ENCODE data around the gene KCTD18.

KCTD18 gene

DNA sequence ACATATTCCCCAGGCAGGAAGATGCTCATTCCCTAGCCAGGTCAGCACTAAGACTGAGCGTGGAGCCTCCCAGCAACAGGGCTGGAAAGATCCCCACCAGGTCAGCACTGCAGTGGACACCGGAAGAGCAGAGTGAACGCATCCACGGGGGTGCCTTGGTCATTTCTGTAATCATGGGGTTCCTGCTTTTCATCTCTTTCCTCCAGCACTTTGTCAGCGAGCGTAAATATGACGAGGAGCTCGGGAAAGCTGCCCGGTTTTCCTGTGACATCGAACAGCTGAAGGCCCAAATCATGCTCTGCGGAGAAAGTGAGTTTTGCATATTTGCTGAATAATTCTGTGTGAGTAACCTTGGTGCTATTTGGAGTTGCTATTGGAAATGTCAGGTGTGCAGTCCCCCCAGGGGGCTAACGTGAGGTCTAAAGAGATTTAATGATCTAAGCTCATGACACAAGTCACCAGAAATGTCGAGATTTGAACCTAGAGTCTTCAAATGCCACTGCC lies 40.1 kb downstream of the KCTD18 start:
- peaks cover 0 to 15% of the 10 kb centered on the region in 2 donors for H3K4me1 ChIP-seq (ENCODE audit: control insufficient read depth in 1 of 2, insufficient read depth in 2 of 2, low read length in 2 of 2)
- H3K36me3 ChIP-seq (ENCODE audit: control insufficient read depth in 1 of 2, insufficient read depth in 2 of 2, low read length in 2 of 2) = peaks cover 20 to 40% of the 10 kb centered on the region in 2 donors
- peak overlapping the region; percentile 53 for H3K27ac ChIP-seq (ENCODE audit: low read length)
- no peaks in the 10 kb centered on the region for H3K9me3 ChIP-seq (ENCODE audit: control insufficient read depth in 1 of 2, low read length in 2 of 2)
- no peaks in the 10 kb centered on the region for H3K27me3 ChIP-seq (ENCODE audit: low read depth, low read length)
- H3K4me3 ChIP-seq (ENCODE audit: low read depth in 1 of 2, low read length in 2 of 2) = no peak overlapping the region

DNA sequence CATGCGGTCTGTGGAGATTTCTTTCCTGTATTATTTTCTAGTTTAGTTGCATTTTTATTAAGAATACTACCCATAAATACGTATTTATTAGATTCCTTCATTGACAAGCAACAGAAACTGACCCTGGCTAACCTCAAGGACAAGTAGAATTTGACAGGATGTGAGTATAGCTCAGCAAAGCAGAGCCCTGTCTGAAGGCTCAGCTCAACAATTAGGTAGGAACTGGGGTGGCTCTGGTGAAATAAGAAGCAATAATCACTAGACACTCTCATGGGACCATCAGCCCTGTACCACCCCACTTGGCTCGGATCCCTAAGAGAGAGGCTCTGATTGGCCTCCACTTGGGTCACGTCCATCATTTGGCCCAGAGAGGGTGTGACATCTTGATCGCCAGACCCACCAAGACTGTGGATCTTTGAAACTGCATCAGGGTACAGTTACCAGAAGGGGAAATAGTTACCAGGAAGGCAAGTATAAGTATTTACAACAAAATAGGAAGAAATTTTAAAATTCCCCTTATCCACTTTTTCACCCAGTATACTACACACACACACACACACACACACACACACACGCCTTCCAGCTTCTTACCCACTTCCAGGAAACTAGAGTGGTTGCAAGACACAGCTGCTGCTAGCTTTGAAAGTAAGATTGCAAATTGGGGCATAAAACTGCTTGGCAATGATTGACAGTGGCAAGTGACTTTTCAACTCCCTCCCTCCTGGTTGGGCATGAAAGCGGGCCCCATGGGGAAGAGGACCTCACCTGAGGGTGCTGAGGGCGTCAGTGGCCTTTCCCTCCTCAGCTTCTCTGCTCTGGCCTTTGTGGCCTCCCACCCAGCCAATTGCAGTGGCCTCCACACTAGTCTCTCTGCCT lies 41.8 kb downstream of the KCTD18 start:
- peaks cover 16 to 36% of the 10 kb centered on the region in 2 donors for H3K36me3 ChIP-seq (ENCODE audit: control insufficient read depth in 1 of 2, insufficient read depth in 2 of 2, low read length in 2 of 2)
- peaks cover 0 to 15% of the 10 kb centered on the region in 2 donors for H3K4me1 ChIP-seq (ENCODE audit: control insufficient read depth in 1 of 2, insufficient read depth in 2 of 2, low read length in 2 of 2)
- H3K27ac ChIP-seq (ENCODE audit: low read length) = peak overlapping the region; percentile 37
- H3K4me3 ChIP-seq (ENCODE audit: low read depth in 1 of 2, low read length in 2 of 2) = no peak overlapping the region
- no peaks in the 10 kb centered on the region for H3K27me3 ChIP-seq (ENCODE audit: low read depth, low read length)
- no peaks in the 10 kb centered on the region for H3K9me3 ChIP-seq (ENCODE audit: control insufficient read depth in 1 of 2, low read length in 2 of 2)

DNA sequence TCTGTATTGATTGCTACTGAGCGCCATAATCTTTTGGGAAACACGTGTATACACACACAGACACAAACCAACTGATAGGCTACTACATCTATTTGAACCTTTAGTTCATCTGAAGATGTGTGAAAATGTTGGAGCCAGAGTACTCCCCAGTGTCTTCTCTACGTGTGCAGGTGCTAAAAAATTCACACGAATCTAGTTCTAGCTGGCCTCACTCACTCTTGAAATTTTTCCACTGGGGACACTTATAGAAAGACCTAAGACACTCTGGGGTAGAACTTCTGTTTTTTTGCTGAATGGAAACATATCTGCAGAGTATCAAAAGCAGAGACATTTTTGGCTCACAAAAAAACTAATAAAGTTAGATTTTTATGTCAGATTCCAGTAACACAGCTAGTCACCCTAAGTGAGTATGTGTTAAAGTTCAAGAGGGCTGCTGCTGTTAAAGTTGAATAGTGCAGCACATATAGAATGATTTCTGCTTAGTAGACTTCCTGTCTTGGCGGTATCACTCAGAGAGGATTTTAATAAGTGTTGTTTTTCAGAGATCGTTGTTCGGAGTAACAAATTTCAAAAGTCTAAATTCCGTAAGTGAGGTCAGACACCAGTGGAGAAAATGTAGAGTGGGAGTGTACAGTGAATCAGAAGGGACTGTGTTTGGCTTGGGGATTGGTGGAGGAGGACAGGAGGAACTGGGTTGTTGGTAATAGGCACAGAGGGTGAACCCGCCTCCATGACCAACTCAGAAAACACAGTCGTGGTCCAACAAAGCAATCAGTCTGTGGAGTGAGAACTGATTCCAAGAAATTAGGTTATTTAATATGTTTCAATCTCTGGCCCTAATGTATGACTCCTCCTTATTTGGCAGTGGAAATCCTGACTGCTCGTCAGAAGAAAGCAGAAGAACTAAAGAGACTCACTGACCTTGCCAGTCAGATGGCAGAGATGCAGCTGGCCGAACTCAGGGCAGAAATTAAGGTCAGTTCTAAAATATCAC lies 43.1 kb downstream of the KCTD18 start:
- Histone ChIP-seq H3K4me3 (ENCODE audit: low read depth in 1 of 2, low read length in 2 of 2) (no peak overlapping the region), H3K27ac (ENCODE audit: low read length) (peak overlapping the region; percentile 37), H3K36me3 (ENCODE audit: control insufficient read depth in 1 of 2, insufficient read depth in 2 of 2, low read length in 2 of 2) (peaks cover 17 to 28% of the 10 kb centered on the region in 2 donors), H3K27me3 (ENCODE audit: low read depth, low read length) (no peaks in the 10 kb centered on the region), H3K9me3 (ENCODE audit: control insufficient read depth in 1 of 2, low read length in 2 of 2) (no peaks in the 10 kb centered on the region), H3K4me1 (ENCODE audit: control insufficient read depth in 1 of 2, insufficient read depth in 2 of 2, low read length in 2 of 2) (peaks cover 0 to 15% of the 10 kb centered on the region in 2 donors)

DNA sequence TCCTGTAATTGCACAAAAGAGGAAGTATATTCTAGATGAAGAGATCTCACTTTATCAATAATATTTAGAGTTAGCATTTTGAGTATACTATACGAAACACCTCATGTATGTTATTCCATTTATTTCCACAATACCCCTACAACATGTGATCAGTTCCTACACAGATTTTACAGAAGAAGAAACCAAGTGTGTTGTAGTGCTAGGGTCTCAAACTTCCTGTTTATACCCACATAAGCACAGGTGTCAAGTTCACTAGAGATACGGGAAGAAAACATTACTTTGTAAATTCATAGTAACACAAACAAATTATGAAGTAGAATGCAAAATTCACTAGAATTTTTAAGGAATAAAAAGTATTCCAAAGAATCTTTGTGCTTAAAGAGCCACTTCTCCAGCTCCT lies 46.4 kb downstream of the KCTD18 start:
- no peaks in the 10 kb centered on the region for H3K27me3 ChIP-seq (ENCODE audit: low read depth, low read length)
- H3K36me3 ChIP-seq (ENCODE audit: control insufficient read depth in 1 of 2, insufficient read depth in 2 of 2, low read length in 2 of 2) = peaks cover 17 to 19% of the 10 kb centered on the region in 2 donors
- H3K27ac ChIP-seq (ENCODE audit: low read length) = no peak overlapping the region
- H3K4me1 ChIP-seq (ENCODE audit: control insufficient read depth in 1 of 2, insufficient read depth in 2 of 2, low read length in 2 of 2) = peaks cover 0 to 8% of the 10 kb centered on the region in 2 donors
- H3K9me3 ChIP-seq (ENCODE audit: control insufficient read depth in 1 of 2, low read length in 2 of 2) = no peaks in the 10 kb centered on the region
- H3K4me3 ChIP-seq (ENCODE audit: low read depth in 1 of 2, low read length in 2 of 2) = no peak overlapping the region

DNA sequence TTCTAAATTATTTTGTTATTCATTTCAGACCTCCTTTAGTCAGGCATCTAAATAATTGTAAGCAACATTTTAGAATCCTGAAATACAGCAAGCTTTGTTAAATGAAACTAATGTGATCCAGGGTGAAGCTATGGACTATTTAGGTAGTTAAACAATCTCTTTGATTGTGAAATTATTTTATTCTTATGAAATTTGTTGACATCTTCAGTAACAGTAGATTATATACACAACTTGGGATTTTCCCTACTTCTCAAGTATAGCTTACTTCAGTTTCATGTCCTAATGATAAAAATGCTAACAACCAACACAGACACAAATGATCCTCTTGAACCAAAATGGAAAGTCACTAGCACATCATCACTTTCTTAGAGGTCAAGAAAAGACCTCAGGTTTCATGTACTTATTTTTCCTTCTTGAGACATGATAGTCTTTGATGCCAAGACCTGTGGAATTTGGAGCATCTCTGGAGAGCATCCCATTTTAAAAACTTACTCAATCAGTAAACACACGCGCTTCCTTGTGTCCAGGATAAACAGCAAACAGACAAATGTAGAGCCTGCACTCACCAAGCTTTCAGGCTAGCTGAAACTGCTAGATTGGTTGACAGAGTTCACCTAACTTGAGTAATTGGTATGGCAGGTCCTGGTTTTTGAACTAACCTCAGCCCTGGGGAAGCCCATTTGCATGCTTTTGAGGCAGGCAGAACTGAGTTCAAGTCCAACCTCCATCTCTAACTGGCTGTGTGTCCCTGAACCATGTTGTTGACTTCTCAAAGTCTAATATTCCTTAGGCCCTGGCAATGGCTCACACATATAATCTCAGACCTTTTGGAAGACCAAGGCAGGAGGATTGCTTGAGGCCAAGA lies 47.8 kb downstream of the KCTD18 start:
- peaks cover 0 to 2% of the 10 kb centered on the region in 2 donors for H3K4me1 ChIP-seq (ENCODE audit: control insufficient read depth in 1 of 2, insufficient read depth in 2 of 2, low read length in 2 of 2)
- H3K4me3 ChIP-seq (ENCODE audit: low read depth in 1 of 2, low read length in 2 of 2) = no peak overlapping the region
- H3K36me3 ChIP-seq (ENCODE audit: control insufficient read depth in 1 of 2, insufficient read depth in 2 of 2, low read length in 2 of 2) = peaks cover 5 to 17% of the 10 kb centered on the region in 2 donors
- no peak overlapping the region for H3K27ac ChIP-seq (ENCODE audit: low read length)
- no peaks in the 10 kb centered on the region for H3K27me3 ChIP-seq (ENCODE audit: low read depth, low read length)
- H3K9me3 ChIP-seq (ENCODE audit: control insufficient read depth in 1 of 2, low read length in 2 of 2) = no peaks in the 10 kb centered on the region

DNA sequence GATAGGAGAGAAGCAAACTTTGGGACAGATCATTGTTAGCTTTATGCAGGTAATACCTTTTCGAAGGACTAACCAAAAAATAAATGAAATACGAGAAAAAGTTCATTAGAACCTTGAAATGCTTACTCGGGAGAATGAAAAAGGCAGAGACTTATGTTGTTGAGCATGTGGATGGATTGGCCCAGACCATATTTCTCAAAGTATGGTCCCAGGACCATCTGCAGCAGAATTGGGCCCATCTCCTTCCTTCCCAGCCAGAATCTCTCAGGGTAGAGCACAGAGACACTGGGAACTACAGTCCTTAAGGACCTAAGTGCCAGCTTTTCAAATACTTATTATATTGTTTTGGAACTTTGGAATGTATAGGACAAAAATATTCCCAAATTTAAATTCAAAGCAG lies 50.8 kb downstream of the KCTD18 start:
- Histone ChIP-seq H3K36me3 (ENCODE audit: control insufficient read depth in 1 of 2, insufficient read depth in 2 of 2, low read length in 2 of 2) (peaks cover 5 to 8% of the 10 kb centered on the region in 2 donors), H3K27ac (ENCODE audit: low read length) (no peak overlapping the region), H3K27me3 (ENCODE audit: low read depth, low read length) (no peaks in the 10 kb centered on the region), H3K4me3 (ENCODE audit: low read depth in 1 of 2, low read length in 2 of 2) (no peak overlapping the region), H3K4me1 (ENCODE audit: control insufficient read depth in 1 of 2, insufficient read depth in 2 of 2, low read length in 2 of 2) (peaks cover 0 to 7% of the 10 kb centered on the region in 2 donors), H3K9me3 (ENCODE audit: control insufficient read depth in 1 of 2, low read length in 2 of 2) (no peaks in the 10 kb centered on the region)

DNA sequence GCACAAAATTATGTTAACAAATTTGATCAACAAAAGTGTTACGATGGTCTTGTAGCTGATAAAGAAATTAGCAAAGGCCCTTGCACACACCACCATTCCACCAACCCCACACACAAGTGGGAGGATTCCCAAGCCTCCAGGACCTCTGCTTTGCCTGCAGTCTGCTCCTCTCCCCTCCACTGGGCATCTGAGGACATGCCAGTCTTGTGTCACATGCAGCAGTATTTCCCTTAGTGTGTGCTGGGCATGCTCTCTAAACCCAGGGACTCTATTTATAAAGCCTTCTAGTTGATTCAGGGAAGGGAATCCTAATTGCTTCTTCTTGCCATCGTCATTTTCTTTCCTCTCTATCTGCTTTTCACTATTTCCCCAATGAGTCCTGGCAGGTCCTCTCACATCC lies 53.3 kb downstream of the KCTD18 start:
- Histone ChIP-seq H3K36me3 (ENCODE audit: control insufficient read depth in 1 of 2, insufficient read depth in 2 of 2, low read length in 2 of 2) (peaks cover 2 to 4% of the 10 kb centered on the region in 2 donors), H3K27ac (ENCODE audit: low read length) (no peak overlapping the region), H3K4me3 (ENCODE audit: low read depth in 1 of 2, low read length in 2 of 2) (no peak overlapping the region), H3K4me1 (ENCODE audit: control insufficient read depth in 1 of 2, insufficient read depth in 2 of 2, low read length in 2 of 2) (peaks cover 0 to 7% of the 10 kb centered on the region in 2 donors), H3K27me3 (ENCODE audit: low read depth, low read length) (no peaks in the 10 kb centered on the region), H3K9me3 (ENCODE audit: control insufficient read depth in 1 of 2, low read length in 2 of 2) (no peaks in the 10 kb centered on the region)

DNA sequence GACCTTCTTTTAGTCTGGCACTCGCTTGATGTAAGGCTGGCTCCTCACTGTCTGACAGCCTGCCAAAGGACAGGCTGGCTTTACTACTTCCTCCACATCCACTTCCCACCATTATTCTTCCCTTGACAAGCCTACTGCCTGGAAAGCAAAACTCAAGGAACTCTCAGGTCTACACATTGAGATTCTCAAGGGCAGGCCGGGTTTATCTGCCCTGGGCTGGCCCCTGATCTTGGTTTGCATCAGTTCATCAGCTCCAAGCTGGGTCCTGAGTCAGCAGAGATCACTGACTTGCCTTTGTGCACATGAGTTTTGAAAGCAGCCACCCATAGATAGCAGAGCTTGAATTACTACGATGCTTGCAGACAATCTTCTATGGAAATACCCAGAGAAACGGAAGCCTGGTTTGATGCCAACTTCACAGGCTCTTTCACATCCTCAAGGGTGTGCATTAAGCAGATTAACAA lies 53.9 kb downstream of the KCTD18 start:
- Histone ChIP-seq H3K4me1 (ENCODE audit: control insufficient read depth in 1 of 2, insufficient read depth in 2 of 2, low read length in 2 of 2) (peaks cover 0 to 7% of the 10 kb centered on the region in 2 donors), H3K4me3 (ENCODE audit: low read depth in 1 of 2, low read length in 2 of 2) (no peak overlapping the region), H3K27ac (ENCODE audit: low read length) (no peak overlapping the region), H3K27me3 (ENCODE audit: low read depth, low read length) (no peaks in the 10 kb centered on the region), H3K36me3 (ENCODE audit: control insufficient read depth in 1 of 2, insufficient read depth in 2 of 2, low read length in 2 of 2) (peaks cover 0 to 6% of the 10 kb centered on the region in 2 donors), H3K9me3 (ENCODE audit: control insufficient read depth in 1 of 2, low read length in 2 of 2) (no peaks in the 10 kb centered on the region)

DNA sequence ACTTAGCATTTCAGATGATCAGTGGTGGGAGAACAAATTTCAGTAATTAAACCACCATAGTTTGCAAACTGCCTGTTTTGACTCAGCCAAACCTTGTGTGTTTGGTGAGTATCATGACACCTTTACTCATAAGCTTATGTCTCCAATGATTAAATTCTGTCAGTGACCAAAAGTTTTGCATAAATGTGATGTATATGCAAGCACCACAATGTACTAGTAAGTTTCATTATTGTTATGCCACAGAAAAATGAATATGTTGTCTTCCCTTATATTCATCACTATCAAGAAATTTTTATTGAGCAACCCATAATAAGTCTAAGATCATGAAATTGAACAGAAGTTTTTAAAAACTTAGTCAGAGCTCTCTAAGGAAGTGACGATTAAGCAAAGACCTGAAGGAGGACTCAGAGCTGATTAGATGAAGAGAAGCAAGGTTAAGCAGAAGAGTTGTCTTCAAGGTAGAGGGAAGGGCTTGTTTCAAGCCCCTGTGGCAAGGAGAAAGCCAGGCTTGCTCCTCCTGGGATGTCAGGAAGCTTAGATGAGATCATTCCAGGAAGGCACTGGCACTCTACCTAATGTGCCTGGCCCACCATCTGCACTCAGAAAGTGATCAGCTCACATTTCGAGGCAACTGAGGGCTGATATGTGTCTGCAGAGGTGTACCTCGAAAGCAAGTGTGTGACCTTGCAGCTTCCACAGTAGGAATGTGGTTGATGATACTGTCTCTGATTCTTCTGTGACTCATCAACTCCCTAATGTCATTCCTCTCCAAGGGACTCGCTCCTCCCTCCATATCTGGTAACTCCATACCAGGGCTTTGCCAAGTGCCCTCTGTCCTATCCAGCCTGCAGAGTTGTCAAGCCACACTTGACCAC lies 54.7 kb downstream of the KCTD18 start:
- no peak overlapping the region for H3K27ac ChIP-seq (ENCODE audit: low read length)
- H3K4me1 ChIP-seq (ENCODE audit: control insufficient read depth in 1 of 2, insufficient read depth in 2 of 2, low read length in 2 of 2) = peaks cover 0 to 7% of the 10 kb centered on the region in 2 donors
- H3K36me3 ChIP-seq (ENCODE audit: control insufficient read depth in 1 of 2, insufficient read depth in 2 of 2, low read length in 2 of 2) = peaks cover 0 to 6% of the 10 kb centered on the region in 2 donors
- H3K4me3 ChIP-seq (ENCODE audit: low read depth in 1 of 2, low read length in 2 of 2) = no peak overlapping the region
- no peaks in the 10 kb centered on the region for H3K27me3 ChIP-seq (ENCODE audit: low read depth, low read length)
- H3K9me3 ChIP-seq (ENCODE audit: control insufficient read depth in 1 of 2, low read length in 2 of 2) = no peaks in the 10 kb centered on the region

Data from muscle layer of duodenum (tissue), 2 donors.